Testis (tissue), 3 donors: Measurements from ENCODE around the gene FBXL19. TPM values are rescaled to one million over a fixed set of nuclear protein-coding genes. Genes with fewer than 3 reads are reported as not detected.

Experiments
- DNase-seq: peaks from one replicate; pipeline ENCODE4 v3.0.0-alpha.2; 2019
- H3K27ac ChIP-seq, 2 donors: fragments of 200-600 bp; sonication (generic); one replicate each; pipeline ENCODE4 v1.5.1; 2019
- H3K27me3 ChIP-seq: fragments of 200-600 bp; sonication (generic); one replicate; pipeline ENCODE4 v1.5.1; 2019
- H3K36me3 ChIP-seq: fragments of 200-600 bp; sonication (generic); one replicate; pipeline ENCODE4 v1.5.1; 2017; ENCODE audit warnings: low read depth; ENCODE audit errors: missing control alignments
- H3K4me1 ChIP-seq: fragments of 200-600 bp; sonication (generic); one replicate; pipeline ENCODE4 v1.5.1; 2019
- H3K4me3 ChIP-seq, 2 donors: fragments of 200-600 bp; sonication (generic); one replicate each; pipeline ENCODE4 v1.5.1; 2017 to 2019
- H3K9me3 ChIP-seq: fragments of 200-600 bp; sonication (generic); one replicate; pipeline ENCODE4 v1.5.1; 2017
- POLR2A ChIP-seq: fragments of 450-650 bp; IDR thresholded peaks from one replicate; pipeline ENCODE4 v1.6.1; 2017; ENCODE audit warnings: antibody characterized with exemption, mild to moderate bottlenecking, moderate library complexity
- WGBS, 2 donors: methylation state at CpG; one replicate each; pipeline ENCODE4 v1.1.5; 2018; 5-methylcytosine and 5-hydroxymethylcytosine counted together
- intact Hi-C: fragments of 100-400 bp; cut with DNase I; formaldehyde crosslinking; loops from one replicate; pipeline ENCODE4 v1.15.1; 2023; ENCODE audit warnings: low total_unique reads
- polyA plus RNA-seq: library from polyadenylated mRNA; stranded (reverse); fragments of 350-450 nt; fragmentation: Illumina TruSeq; extraction: RNeasy Lipid Tissue Mini Kit (QIAGEN cat#74804); gene quantifications from one replicate; pipeline ENCODE4 v1.2.3, GENCODE V29; 2014; ENCODE audit warnings: low read depth, low replicate concordance; ENCODE audit not compliant: insufficient read depth
- total RNA-seq, 2 donors: library from RNA; depleted of rRNA; stranded (reverse); fragments of >200 nt; gene quantifications; one replicate each; pipeline ENCODE4 v1.2.3, GENCODE V29; 2016
- TF ChIP-seq, protein P1 (sequence below), 3 experiments: fragments of 450-650 bp in 2 of 3; fragments of 200-600 bp in 1 of 3; sonication (generic) in 1 of 3; IDR thresholded peaks; one replicate each; pipeline ENCODE4 v1.5.1; 2016 to 2019; ENCODE audit warnings: antibody characterized with exemption in 3 of 3, mild to moderate bottlenecking in 2 of 3, moderate library complexity in 1 of 3

Gene FBXL19
- total and polyA plus RNA-seq, 3 donors from 2014 or later: 47.0 to 149 (median 142) TPM

DNA sequence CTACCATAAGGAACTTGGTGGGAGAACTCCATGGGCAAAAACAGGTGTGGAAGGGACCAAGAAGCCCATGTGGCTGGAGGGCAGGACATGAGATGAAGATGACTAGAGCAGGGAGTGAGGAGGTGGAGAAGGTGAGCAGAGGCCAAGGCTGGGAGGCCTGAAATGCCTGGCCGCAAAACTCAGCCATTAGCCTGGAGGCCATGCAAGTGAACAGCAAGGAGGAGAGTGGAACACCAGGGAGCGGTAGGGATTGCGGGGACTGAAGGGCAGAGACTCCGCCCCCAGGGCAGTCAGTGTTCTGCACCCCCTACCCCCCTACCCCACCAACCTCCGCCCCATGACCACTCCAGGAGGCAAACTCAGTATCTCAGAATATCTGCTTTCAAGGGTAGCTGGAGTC, 46.5 kb upstream of the FBXL19 start:
- TF ChIP-seq POLR2A: no peak
- TF ChIP-seq, protein P1, sequence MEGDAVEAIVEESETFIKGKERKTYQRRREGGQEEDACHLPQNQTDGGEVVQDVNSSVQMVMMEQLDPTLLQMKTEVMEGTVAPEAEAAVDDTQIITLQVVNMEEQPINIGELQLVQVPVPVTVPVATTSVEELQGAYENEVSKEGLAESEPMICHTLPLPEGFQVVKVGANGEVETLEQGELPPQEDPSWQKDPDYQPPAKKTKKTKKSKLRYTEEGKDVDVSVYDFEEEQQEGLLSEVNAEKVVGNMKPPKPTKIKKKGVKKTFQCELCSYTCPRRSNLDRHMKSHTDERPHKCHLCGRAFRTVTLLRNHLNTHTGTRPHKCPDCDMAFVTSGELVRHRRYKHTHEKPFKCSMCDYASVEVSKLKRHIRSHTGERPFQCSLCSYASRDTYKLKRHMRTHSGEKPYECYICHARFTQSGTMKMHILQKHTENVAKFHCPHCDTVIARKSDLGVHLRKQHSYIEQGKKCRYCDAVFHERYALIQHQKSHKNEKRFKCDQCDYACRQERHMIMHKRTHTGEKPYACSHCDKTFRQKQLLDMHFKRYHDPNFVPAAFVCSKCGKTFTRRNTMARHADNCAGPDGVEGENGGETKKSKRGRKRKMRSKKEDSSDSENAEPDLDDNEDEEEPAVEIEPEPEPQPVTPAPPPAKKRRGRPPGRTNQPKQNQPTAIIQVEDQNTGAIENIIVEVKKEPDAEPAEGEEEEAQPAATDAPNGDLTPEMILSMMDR (IDR thresholded peaks at IDR 0.05): no peak
- H3K4me3 ChIP-seq: no peak overlapping the region
- H3K36me3 ChIP-seq: no peaks in the 10 kb centered on the region
- DNase-seq: no peak
- H3K4me1 ChIP-seq: peaks cover 19% of the 10 kb centered on the region
- no peaks in the 10 kb centered on the region for H3K9me3 ChIP-seq
- H3K27me3 ChIP-seq: no peaks in the 10 kb centered on the region
- intact Hi-C loops: no loop called here
- WGBS, 2 donors: 54 to 64% methylated on average over 5 of the region's 5 CpGs
- peak overlapping the region; percentile 28 to 72 for H3K27ac ChIP-seq

- TF ChIP-seq POLR2A: no peak
- TF ChIP-seq, protein P1 (IDR thresholded peaks at IDR 0.05): no peak
- DNase-seq: no peak
- Histone ChIP-seq H3K27ac (no peak overlapping the region), H3K4me3 (no peak overlapping the region), H3K9me3 (no peaks in the 10 kb centered on the region), H3K27me3 (no peaks in the 10 kb centered on the region), H3K36me3 (no peaks in the 10 kb centered on the region), H3K4me1 (peaks cover 5% of the 10 kb centered on the region)
- 69 to 78% methylated on average over 4 of the region's 4 CpGs for WGBS, 2 donors
- intact Hi-C loops: no loop called here
Measured at GRCh38 chr16:30882429-30883310, 40.7 kb upstream of the FBXL19 start.

- Histone ChIP-seq H3K27me3 (no peaks in the 10 kb centered on the region), H3K4me1 (peaks cover 5% of the 10 kb centered on the region), H3K4me3 (no peak overlapping the region), H3K36me3 (no peaks in the 10 kb centered on the region), H3K9me3 (no peaks in the 10 kb centered on the region), H3K27ac (no peak overlapping the region)
- WGBS, 2 donors: 72 to 87% methylated on average over 3 of the region's 3 CpGs
- intact Hi-C loops: no loop called here
- no peak for DNase-seq
- TF ChIP-seq POLR2A: no peak
- TF ChIP-seq, protein P1 (IDR thresholded peaks at IDR 0.05): no peak
Measured at GRCh38 chr16:30884760-30885159, 38.6 kb upstream of the FBXL19 start.

DNA sequence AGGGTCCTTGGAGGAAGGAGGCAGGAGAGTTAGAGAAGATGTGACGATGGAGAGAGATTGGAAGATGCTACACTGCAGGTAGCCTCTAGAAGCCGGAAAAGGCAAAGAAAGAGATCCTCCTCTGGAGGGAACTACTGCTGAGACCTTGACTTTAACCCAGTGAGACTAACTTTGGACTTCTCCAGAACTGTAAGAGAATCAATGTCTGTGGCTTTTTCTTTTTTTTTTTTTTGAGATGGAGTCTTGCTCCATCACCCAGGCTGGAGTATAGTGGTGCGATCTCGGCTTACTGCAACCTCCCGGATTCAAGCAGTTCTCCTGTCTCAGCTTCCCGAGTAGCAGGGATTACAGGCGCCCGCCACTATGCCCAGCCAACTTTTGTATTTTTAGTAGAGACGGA, 38.2 kb upstream of the FBXL19 start:
- no peak for DNase-seq
- Histone ChIP-seq H3K27ac (no peak overlapping the region), H3K9me3 (no peaks in the 10 kb centered on the region), H3K4me1 (peaks cover 8% of the 10 kb centered on the region), H3K4me3 (no peak overlapping the region), H3K36me3 (no peaks in the 10 kb centered on the region), H3K27me3 (no peaks in the 10 kb centered on the region)
- intact Hi-C loops: no loop called here
- TF ChIP-seq, protein P1 (IDR thresholded peaks at IDR 0.05): no peak
- no peak for TF ChIP-seq POLR2A
- WGBS, 2 donors: 71 to 80% methylated on average over 9 of the region's 9 CpGs

GRCh38 chr16:30886145-30886544, 37.2 kb upstream of the FBXL19 start:
- Histone ChIP-seq H3K36me3 (no peaks in the 10 kb centered on the region), H3K4me1 (peaks cover 8% of the 10 kb centered on the region), H3K27me3 (no peaks in the 10 kb centered on the region), H3K27ac (no peak overlapping the region), H3K9me3 (no peaks in the 10 kb centered on the region), H3K4me3 (no peak overlapping the region)
- intact Hi-C loops: no loop called here
- WGBS, 2 donors: 89 to 91% methylated on average over 1 of the region's 1 CpG
- TF ChIP-seq, protein P1 (IDR thresholded peaks at IDR 0.05): no peak
- TF ChIP-seq POLR2A: no peak
- DNase-seq: no peak
